Subcutaneous adipose tissue (tissue), 4 donors: ENCODE measurements around the gene ABTB2. TPM values are rescaled to one million over a fixed set of nuclear protein-coding genes. Genes with fewer than 3 reads are reported as not detected.

Experiments
- total RNA-seq, 4 donors: library from RNA; depleted of rRNA; stranded (reverse); fragments of >200 nt; gene quantifications; one replicate each; pipeline ENCODE4 v1.1.0, GENCODE V29; 2016
- TF ChIP-seq, protein P1 (sequence below): fragments of 450-650 bp; IDR thresholded peaks from one replicate; pipeline ENCODE4 v1.5.1; 2016; ENCODE audit warnings: low read depth, mild to moderate bottlenecking, control low read depth, antibody characterized with exemption, moderate library complexity

The ABTB2 gene
- total RNA-seq, 4 donors from 2014 or later: 0.88 to 1.9 (median 1.0) TPM

DNA sequence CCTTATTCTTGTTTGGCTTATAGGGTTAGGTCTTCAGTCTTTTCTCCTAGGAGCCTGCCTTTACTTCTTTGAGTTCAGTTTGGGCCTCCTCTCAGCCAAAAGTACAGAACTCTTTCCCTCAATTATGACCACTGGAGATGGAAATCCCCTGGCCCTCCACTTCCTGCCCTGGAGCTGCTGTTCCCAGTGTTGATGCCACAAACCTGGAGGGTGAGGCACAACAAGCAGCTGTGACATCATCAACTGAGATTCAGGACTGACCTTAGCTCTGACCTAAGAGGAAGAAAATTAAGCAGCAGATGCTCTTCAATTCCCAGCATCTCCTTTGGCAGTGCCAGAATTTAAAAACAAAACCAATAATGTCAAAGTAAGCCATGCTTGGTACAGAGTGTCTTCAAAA lies 3.0 kb downstream of the ABTB2 start:
- TF ChIP-seq, protein P1, sequence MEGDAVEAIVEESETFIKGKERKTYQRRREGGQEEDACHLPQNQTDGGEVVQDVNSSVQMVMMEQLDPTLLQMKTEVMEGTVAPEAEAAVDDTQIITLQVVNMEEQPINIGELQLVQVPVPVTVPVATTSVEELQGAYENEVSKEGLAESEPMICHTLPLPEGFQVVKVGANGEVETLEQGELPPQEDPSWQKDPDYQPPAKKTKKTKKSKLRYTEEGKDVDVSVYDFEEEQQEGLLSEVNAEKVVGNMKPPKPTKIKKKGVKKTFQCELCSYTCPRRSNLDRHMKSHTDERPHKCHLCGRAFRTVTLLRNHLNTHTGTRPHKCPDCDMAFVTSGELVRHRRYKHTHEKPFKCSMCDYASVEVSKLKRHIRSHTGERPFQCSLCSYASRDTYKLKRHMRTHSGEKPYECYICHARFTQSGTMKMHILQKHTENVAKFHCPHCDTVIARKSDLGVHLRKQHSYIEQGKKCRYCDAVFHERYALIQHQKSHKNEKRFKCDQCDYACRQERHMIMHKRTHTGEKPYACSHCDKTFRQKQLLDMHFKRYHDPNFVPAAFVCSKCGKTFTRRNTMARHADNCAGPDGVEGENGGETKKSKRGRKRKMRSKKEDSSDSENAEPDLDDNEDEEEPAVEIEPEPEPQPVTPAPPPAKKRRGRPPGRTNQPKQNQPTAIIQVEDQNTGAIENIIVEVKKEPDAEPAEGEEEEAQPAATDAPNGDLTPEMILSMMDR: no peak

- TF ChIP-seq, protein P1: no peak
Measured at GRCh38 chr11:34353881-34354280, 3.9 kb downstream of the ABTB2 start.

- TF ChIP-seq, protein P1: no peak
Measured at GRCh38 chr11:34351687-34352469, 5.9 kb downstream of the ABTB2 start.

- TF ChIP-seq, protein P1: no peak
Measured at GRCh38 chr11:34351051-34351450, 6.8 kb downstream of the ABTB2 start.

DNA sequence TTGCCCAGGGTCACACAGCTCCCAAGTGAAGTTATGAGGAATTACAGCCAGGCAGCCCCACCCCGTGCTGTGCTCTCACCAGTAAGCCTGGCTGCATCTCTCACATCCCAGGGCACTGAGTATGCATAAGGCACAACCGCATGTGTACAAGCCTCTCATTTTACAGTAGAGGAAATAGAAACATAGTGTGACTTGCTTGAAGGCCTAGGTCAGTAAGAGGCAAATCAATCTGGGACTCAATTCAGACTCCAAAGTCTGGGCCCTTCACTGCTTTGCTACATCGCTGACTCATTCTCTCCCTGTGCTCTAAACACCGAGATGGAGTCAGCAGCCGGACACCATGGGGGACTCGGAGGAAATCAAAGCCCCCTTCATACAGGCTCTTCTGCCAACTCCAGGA lies 7.9 kb downstream of the ABTB2 start:
- TF ChIP-seq, protein P1: no peak

DNA sequence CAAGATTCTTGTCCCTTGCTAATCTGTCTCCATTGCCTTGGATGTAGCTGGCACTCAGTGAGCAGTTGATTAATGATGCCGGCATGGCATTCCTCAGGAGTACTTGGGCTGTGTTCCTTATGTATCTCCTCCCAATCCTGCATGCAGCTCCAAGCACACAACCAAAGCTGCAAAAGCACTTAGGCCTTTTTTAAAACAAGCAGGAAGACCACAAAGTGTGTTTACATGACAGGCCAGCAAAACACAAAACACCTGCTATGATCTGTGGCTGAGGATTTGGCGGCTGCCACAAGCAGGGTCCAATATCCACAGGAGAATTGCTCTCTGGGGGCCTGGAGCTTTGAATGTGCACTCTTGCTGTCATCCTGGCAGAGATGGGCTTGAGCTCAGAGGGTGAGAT lies 8.9 kb downstream of the ABTB2 start:
- TF ChIP-seq, protein P1: no peak

GRCh38 chr11:34348096-34348495 lies 9.7 kb downstream of the ABTB2 start:
- TF ChIP-seq, protein P1: no peak
